GDM1 (cell line): Measurements from ENCODE around the gene CHCHD1.
"Not testable (repeated sequence)": the region's sequence is repeated elsewhere in the genome, so short reads cannot be mapped to it uniquely, and the experiment has no call there.

ENCODE experiments used
- DNase-seq: peaks from one replicate; lab custom pipeline; 2025; lab: John Stamatoyannopoulos, UW

The CHCHD1 gene

GRCh38 chr10:73769396-73769795 lies 12.5 kb upstream of the CHCHD1 start:
- no peak for DNase-seq

- DNase-seq, result no peak
Measured at GRCh38 chr10:73771722-73772280, 10.0 kb upstream of the CHCHD1 start.

GRCh38 chr10:73772281-73773151 lies 9.3 kb upstream of the CHCHD1 start:
- DNase-seq, result peak; percentile 80

DNA sequence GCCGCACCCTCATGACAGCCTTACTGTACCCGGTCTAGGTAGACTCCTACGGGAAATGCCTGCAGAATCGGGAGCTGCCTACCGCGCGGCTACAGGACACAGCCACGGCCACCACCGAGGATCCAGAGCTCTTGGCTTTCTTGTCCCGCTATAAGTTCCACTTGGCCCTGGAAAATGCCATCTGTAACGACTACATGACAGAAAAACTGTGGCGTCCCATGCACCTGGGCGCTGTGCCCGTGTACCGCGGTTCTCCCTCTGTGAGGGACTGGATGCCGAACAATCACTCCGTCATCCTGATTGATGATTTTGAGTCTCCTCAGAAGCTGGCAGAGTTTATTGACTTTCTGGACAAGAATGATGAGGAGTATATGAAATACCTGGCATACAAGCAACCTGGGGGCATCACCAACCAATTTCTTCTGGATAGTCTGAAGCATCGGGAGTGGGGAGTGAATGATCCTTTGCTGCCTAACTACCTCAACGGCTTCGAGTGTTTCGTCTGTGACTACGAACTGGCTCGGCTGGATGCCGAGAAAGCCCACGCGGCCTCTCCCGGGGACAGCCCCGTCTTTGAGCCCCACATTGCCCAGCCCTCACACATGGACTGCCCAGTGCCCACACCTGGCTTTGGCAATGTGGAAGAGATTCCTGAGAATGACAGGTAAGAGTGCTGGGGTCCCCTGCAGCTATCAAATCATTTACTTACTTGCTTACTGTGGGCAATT lies 8.5 kb upstream of the CHCHD1 start:
- DNase-seq, result no peak

DNA sequence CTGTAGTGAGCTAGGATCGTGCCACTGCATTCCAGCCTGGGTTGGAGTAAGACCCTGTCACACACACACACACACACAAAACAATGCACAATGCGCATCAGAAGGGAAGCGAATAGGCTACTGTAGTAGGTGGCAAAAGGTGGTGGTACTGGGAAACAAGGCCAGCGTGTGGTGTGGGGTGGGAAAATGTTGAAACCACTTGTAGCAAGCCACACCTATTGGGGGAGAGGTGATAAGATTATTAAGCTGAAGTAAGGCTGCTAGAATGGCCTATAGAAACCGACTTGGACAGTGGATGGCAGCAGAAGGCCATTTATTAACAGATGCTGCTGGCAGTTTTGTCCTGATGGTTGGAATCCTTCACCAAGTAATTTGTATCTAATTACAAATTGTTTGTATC lies 7.2 kb upstream of the CHCHD1 start:
- DNase-seq, result no peak

- no peak for DNase-seq
Measured at GRCh38 chr10:73779018-73779417, 2.8 kb upstream of the CHCHD1 start.

- no peak for DNase-seq
Measured at GRCh38 chr10:73779539-73780197, 2.2 kb upstream of the CHCHD1 start.

- no peak for DNase-seq
Measured at GRCh38 chr10:73780301-73780700, 1.5 kb upstream of the CHCHD1 start.

- no peak for DNase-seq
Measured at GRCh38 chr10:73780966-73781365, 882 bp upstream of the CHCHD1 start.

- no peak for DNase-seq
Measured at GRCh38 chr10:73781548-73781878, 335 bp upstream of the CHCHD1 start.

DNA sequence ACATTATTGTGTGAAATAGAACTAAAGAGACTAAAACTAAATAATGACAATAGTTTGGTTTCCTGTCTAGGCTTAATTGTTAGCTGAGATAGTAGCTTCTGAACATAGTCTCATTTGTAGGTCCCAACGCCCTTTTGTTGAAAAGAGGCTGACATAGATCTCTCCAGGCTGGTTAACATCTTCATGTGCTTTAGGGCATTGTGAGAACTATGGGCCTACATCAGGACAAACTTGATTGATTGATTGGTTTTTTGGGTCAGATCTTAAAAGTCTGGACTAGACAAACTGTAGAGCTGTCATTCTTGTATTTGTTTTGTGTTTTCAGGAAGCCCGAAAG lies 869 bp downstream of the CHCHD1 start:
- no peak for DNase-seq

GRCh38 chr10:73785211-73785720 lies 3.4 kb downstream of the CHCHD1 start, which contains the start of gene ZSWIM8:
TSS of gene ZSWIM8 (plus strand) at chr10:73785606. CDS start at chr10:73785879, 273 bp downstream.
- DNase-seq, result peak; percentile 89

DNA sequence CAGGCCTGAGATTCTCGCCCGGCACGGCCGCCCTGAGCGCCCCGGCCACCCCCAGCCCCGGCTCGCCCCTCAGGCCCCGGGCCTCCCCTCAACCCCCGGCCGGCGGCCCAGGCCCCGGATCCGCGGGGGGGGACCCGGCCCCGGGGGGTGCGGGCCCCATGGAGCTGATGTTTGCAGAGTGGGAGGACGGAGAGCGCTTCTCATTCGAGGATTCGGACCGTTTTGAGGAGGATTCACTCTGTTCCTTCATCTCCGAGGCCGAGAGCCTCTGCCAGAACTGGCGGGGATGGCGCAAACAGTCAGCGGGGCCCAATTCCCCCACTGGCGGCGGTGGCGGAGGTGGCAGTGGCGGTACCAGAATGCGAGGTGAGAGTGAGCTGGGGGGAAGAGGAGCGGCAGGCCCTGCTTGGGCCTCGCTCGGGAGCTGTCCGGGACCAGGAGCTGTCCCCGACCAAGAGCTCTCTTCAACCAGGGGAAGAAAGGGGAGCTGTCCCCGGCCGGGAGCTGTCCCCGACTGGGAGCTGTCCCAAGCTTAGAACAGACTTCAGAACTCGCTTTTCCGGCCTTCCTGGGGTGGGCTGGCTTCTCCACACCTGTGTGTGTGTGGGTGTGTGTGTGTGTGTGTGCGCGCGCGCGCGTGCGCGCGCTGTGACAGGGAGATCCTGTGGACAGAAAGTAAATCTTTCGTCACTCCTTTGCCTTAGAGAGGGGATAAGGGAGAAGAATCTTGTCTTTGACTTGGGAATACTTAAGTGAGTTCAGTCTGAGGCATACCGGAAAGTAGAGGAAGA lies 4.1 kb downstream of the CHCHD1 start:
- no peak for DNase-seq

GRCh38 chr10:73786512-73786885 lies 4.7 kb downstream of the CHCHD1 start:
- DNase-seq, result no peak

DNA sequence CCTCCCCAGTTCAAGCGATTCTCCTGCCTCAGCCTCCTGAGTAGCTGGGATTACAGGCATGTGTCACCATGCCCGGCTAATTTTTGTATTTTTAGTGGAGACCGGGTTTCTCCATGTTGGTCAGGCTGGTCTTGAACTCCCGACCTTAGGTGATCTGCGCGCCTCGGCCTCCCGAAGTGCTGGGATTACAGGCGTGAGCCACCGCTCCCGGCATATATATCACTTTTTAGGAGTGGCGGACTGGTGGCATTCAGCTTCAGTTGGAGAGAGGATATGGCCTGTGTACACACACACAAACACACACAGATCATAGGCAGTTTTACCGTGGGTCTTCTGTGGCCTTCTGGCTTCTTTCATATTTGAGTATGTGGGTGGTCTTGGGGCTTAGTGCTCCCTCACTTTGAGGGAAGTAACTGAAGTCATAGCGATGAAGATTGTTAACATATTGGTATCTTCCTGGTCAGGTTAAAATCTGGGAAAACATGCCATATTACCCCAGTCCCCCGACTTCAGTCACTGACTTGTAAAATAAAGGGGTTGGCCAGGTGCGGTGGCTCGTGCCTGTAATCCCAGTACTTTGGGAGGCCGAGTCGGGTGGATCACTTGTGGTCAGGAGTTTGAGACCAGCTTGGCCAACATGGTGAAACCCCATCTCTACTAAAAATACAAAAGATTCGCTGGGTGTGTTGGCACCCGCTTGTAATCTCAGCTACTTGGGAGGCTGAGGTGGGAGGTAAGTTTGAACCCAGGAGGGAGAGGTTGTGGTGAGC lies 5.4 kb downstream of the CHCHD1 start:
- DNase-seq, result not testable (repeated sequence)

- no peak for DNase-seq
Measured at GRCh38 chr10:73788864-73789658, 7.2 kb downstream of the CHCHD1 start.

DNA sequence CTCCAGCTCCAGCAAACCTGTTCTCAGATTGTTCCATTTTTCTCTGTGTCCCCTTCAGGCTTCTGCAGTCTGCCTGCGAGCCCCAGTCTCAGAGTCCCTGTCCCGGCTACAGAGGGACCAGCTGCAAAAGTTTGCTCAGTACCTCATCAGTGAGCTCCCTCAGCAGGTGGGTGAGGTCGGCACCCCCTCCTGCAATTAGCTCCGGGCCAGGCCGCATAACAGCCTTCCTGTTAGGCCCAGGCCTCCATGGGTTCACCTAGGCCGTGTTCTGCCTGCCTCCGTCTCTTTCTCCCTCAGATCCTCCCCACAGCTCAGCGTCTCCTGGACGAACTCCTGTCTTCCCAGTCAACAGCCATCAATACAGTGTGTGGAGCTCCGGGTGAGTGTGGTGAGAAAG lies 7.8 kb downstream of the CHCHD1 start:
- DNase-seq, result no peak

DNA sequence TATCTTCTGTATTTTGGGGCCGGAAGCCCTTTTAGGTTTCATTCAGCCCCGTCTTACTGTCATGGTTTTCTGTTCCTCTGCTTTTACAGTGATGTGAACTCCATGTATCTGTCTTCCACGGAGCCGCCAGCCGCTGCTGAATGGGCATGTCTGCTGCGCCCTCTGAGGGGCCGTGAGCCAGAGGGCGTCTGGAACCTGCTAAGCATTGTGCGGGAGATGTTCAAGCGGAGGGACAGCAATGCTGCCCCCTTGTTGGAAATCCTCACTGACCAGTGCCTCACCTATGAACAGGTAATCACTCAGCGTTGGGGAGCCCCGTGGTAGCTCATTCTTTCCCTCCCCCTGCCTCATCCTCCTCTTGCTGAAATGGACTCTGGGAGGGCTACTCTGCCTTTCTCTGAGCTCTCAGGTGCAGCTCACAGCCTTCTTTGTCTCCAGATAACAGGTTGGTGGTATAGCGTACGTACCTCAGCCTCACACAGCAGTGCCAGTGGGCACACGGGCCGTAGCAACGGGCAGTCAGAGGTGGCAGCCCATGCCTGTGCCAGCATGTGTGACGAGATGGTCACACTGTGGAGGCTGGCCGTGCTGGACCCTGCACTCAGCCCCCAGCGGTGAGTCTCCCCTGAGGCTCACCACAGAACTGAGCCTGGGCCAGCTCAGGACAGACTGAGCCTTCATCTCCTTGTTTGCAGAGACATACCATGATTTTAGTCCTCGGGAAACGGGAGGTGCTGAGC lies 9.2 kb downstream of the CHCHD1 start:
- no peak for DNase-seq

DNA sequence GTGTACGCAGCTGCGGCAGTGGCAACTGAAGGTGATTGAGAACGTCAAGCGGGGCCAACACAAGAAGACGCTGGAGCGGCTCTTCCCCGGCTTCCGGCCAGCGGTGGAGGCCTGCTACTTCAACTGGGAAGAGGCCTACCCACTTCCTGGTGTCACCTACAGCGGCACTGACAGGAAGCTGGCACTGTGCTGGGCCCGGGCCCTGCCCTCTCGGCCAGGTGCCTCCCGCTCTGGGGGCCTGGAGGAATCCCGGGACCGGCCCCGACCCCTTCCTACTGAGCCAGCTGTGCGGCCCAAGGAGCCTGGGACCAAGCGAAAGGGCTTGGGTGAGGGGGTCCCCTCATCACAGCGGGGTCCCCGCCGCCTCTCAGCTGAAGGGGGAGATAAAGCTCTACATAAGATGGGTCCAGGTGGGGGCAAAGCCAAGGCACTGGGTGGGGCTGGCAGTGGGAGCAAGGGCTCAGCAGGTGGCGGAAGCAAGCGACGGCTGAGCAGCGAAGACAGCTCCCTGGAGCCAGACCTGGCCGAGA lies 10.1 kb downstream of the CHCHD1 start:
- no peak for DNase-seq
